Small intestine (tissue), 7 donors: ENCODE data around the gene RPS16. TPM values are rescaled to one million over a fixed set of nuclear protein-coding genes. Genes with fewer than 3 reads are reported as not detected.
A peak's percentile ranks its signal among the peaks of the same experiment; 100 is the strongest.

Experiments used
- DNase-seq, 2 donors: peaks; one replicate each; pipeline versions ENCODE4 v3.0.0 to v3.0.0-alpha.2; 2013
- FAIRE-seq: peaks from 2 replicates; lab custom pipeline; 2012; peaks lifted over from hg19 to GRCh38; lab: Jason Lieb, UNC
- H3K27ac ChIP-seq, 3 donors: one replicate each; pipeline ENCODE4 v1.5.1; 2013; ENCODE audit warnings: low read length in 2 of 3, mild to moderate bottlenecking in 2 of 3, control low read depth in 1 of 3, inconsistent platforms in 1 of 3, low read depth in 1 of 3, moderate library complexity in 1 of 3
- H3K27me3 ChIP-seq, 3 donors: one replicate each; pipeline ENCODE4 v1.6.1; 2013; ENCODE audit warnings: low read length in 3 of 3, inconsistent platforms in 1 of 3; ENCODE audit not compliant: control insufficient read depth in 3 of 3, insufficient read depth in 3 of 3
- H3K36me3 ChIP-seq, 3 donors: one replicate each; pipeline ENCODE4 v1.6.1; 2013; ENCODE audit warnings: low read length in 3 of 3, inconsistent platforms in 1 of 3, low read depth in 1 of 3, mild to moderate bottlenecking in 1 of 3, moderate library complexity in 1 of 3; ENCODE audit not compliant: control insufficient read depth in 3 of 3, insufficient read depth in 2 of 3
- H3K4me1 ChIP-seq, 3 donors: one replicate each; pipeline ENCODE4 v1.6.1; 2013; ENCODE audit warnings: low read length in 2 of 3, inconsistent platforms in 1 of 3, low read depth in 1 of 3, mild to moderate bottlenecking in 1 of 3, moderate library complexity in 1 of 3; ENCODE audit not compliant: control insufficient read depth in 3 of 3, insufficient read depth in 2 of 3
- H3K4me3 ChIP-seq, 3 donors: one replicate each; pipeline ENCODE4 v1.5.1; 2013; ENCODE audit warnings: low read length in 3 of 3, control low read depth in 1 of 3, inconsistent platforms in 1 of 3, low read depth in 1 of 3, mild to moderate bottlenecking in 1 of 3, moderate library complexity in 1 of 3
- H3K9me3 ChIP-seq, 2 donors: one replicate each; pipeline ENCODE4 v1.6.1; 2013; ENCODE audit warnings: low read depth in 1 of 2, low read length in 1 of 2; ENCODE audit not compliant: control insufficient read depth in 2 of 2, insufficient read depth in 1 of 2
- WGBS, 3 donors: extraction: QIAGEN DNeasy Blood & Tissue Kit; methylation state at CpG; one replicate each; pipeline ENCODE4 v1.1.7; 2013; 5-methylcytosine and 5-hydroxymethylcytosine counted together
- polyA plus RNA-seq, 4 donors: library from polyadenylated mRNA; stranded (reverse) in 3 of 4; unstranded in 1 of 4; fragments of 200-250 nt in 3 of 4; fragments of 120-200 nt in 1 of 4; gene quantifications; one replicate each; pipeline versions ENCODE4 v1.2.1 to v1.2.3, GENCODE V29; 2013
- donor health status: healthy with polysubstance abuse.
- donor health status: control.
- donor health status: control.
- donor health status: Bipolar disorder and iron deficiency.
- donor health status: healthy.

RPS16 gene
- polyA plus RNA-seq, 4 donors, result 1,341 to 3,643 (median 2,485) TPM

GRCh38 chr19:39413272-39413910 lies 22.4 kb downstream of the RPS16 start:
- peaks cover 0 to 22% (median 0%) of the 10 kb centered on the region in 3 donors for H3K4me1 ChIP-seq
- peak overlapping the region; percentile 24 to 89 (median 88) for H3K27ac ChIP-seq
- H3K27me3 ChIP-seq, result peaks cover 0 to 6% (median 0%) of the 10 kb centered on the region in 3 donors
- DNase-seq (peak in 1 of 2 donors; percentile 66), FAIRE-seq (no peak)
- WGBS, 3 donors, result 0 to 2% (median 1%) methylated on average over 12 to 54 of the region's 54 CpGs
- peak overlapping the region; percentile 60 to 76 (median 63) for H3K4me3 ChIP-seq
- peaks cover under 1 to 36% (median 2%) of the 10 kb centered on the region in 3 donors for H3K36me3 ChIP-seq
- no peaks in the 10 kb centered on the region for H3K9me3 ChIP-seq

- WGBS, 3 donors, result 1% methylated on average over 22 to 24 of the region's 24 CpGs
- peaks cover 3 to 38% (median 6%) of the 10 kb centered on the region in 3 donors for H3K36me3 ChIP-seq
- H3K27me3 ChIP-seq, result peaks cover 0 to 6% (median 0%) of the 10 kb centered on the region in 3 donors
- no peak for FAIRE-seq
- peak overlapping the region; percentile 56 to 89 (median 88) for H3K27ac ChIP-seq
- peak in 1 of 2 donors; percentile 25 for DNase-seq
- H3K4me3 ChIP-seq, result peak overlapping the region; percentile 60 to 76 (median 63)
- no peaks in the 10 kb centered on the region for H3K9me3 ChIP-seq
- H3K4me1 ChIP-seq, result peaks cover 0 to 22% (median 0%) of the 10 kb centered on the region in 3 donors
Observed at GRCh38 chr19:39412867-39413271, 22.9 kb downstream of the RPS16 start.

- peaks cover 5 to 40% (median 10%) of the 10 kb centered on the region in 3 donors for H3K36me3 ChIP-seq
- 0% methylated on average over 41 to 60 of the region's 60 CpGs for WGBS, 3 donors
- peak within 1 kb of the TSS; percentile 60 to 76 (median 63) for H3K4me3 ChIP-seq
- H3K9me3 ChIP-seq, result no peaks in the 10 kb centered on the region
- H3K4me1 ChIP-seq, result peaks cover 0 to 22% (median 0%) of the 10 kb centered on the region in 3 donors
- FAIRE-seq (peak; percentile 44), DNase-seq (peak; percentile 99)
- H3K27ac ChIP-seq, result peak within 1 kb of the TSS; percentile 96 to 100 (median 99)
- H3K27me3 ChIP-seq, result peaks cover 0 to 6% (median 0%) of the 10 kb centered on the region in 3 donors
Observed at GRCh38 chr19:39412100-39412866, 23.5 kb downstream of the RPS16 start, which contains the start of gene PLEKHG2. Gene PLEKHG2 (plus strand): TSS chr19:39412669. CDS start chr19:39414087, 1,418 bp downstream.

GRCh38 chr19:39411832-39412099 lies 24.0 kb downstream of the RPS16 start:
- FAIRE-seq (no peak), DNase-seq (peak; percentile 95 to 96)
- Histone ChIP-seq H3K4me1 (peaks cover 0 to 22% (median 0%) of the 10 kb centered on the region in 3 donors), H3K27me3 (peaks cover 0 to 6% (median 0%) of the 10 kb centered on the region in 3 donors), H3K4me3 (peak overlapping the region in 1 of 3 donors; percentile 8), H3K27ac (peak overlapping the region; percentile 96 to 100 (median 99)), H3K9me3 (no peaks in the 10 kb centered on the region), H3K36me3 (peaks cover 5 to 40% (median 10%) of the 10 kb centered on the region in 3 donors)
- WGBS, 3 donors, result 0 to 1% (median 0%) methylated on average over 7 of the region's 7 CpGs

- no peak for FAIRE-seq
Observed at GRCh38 chr19:39411081-39411831, 24.5 kb downstream of the RPS16 start.

DNA sequence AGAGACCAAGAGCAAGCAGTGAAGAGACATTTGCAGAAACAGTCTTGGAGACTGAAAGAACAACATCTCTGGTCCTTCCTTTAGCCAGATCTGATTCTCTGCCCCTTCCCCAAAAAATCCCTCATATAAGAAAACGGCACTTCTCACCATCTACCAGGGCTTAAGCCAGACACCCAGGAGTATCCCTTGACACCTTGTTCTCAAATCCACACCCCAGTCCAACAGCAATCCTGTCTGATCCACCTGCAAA lies 25.0 kb downstream of the RPS16 start:
- WGBS, 3 donors, result 13 to 38% (median 23%) methylated on average over 1 of the region's 1 CpG
- Histone ChIP-seq H3K4me3 (peak overlapping the region in 2 of 3 donors; percentile 99), H3K9me3 (no peaks in the 10 kb centered on the region), H3K27me3 (peaks cover 0 to 6% (median 0%) of the 10 kb centered on the region in 3 donors), H3K36me3 (peaks cover 5 to 31% (median 10%) of the 10 kb centered on the region in 3 donors), H3K4me1 (peaks cover 0 to 28% (median 0%) of the 10 kb centered on the region in 3 donors), H3K27ac (peak overlapping the region; percentile 96 to 100 (median 99))
- no peak for DNase-seq
- FAIRE-seq, result no peak

More at GRCh38 chr19:39411081-39411831, 24.5 kb downstream of the RPS16 start:
- no peaks in the 10 kb centered on the region for H3K9me3 ChIP-seq
- peak overlapping the region in 2 of 3 donors; percentile 99 for H3K4me3 ChIP-seq
- peak overlapping the region; percentile 96 to 100 (median 99) for H3K27ac ChIP-seq
- peak; percentile 94 for DNase-seq
- peaks cover 5 to 36% (median 10%) of the 10 kb centered on the region in 3 donors for H3K36me3 ChIP-seq
- H3K27me3 ChIP-seq, result peaks cover 0 to 6% (median 0%) of the 10 kb centered on the region in 3 donors
- H3K4me1 ChIP-seq, result peaks cover 0 to 23% (median 0%) of the 10 kb centered on the region in 3 donors
- WGBS, 3 donors, result 4 to 13% (median 4%) methylated on average over 9 of the region's 9 CpGs

GRCh38 chr19:39410017-39410830 lies 25.5 kb downstream of the RPS16 start:
- H3K27me3 ChIP-seq, result peaks cover 0 to 6% (median 0%) of the 10 kb centered on the region in 3 donors
- FAIRE-seq (no peak), DNase-seq (peak; percentile 90 to 92)
- WGBS, 3 donors, result 1 to 2% (median 1%) methylated on average over 33 to 35 of the region's 35 CpGs
- H3K4me3 ChIP-seq, result peak overlapping the region; percentile 71 to 99 (median 99)
- peaks cover 0 to 33% (median under 1%) of the 10 kb centered on the region in 3 donors for H3K4me1 ChIP-seq
- H3K27ac ChIP-seq, result peak overlapping the region; percentile 96 to 100 (median 99)
- peaks cover 5 to 27% (median 10%) of the 10 kb centered on the region in 3 donors for H3K36me3 ChIP-seq
- H3K9me3 ChIP-seq, result no peaks in the 10 kb centered on the region
